Activated naive CD8-positive, alpha-beta T cell (primary cell): ENCODE data around the gene OR8G1.
"Not testable (repeated sequence)": the region's sequence is repeated elsewhere in the genome, so short reads cannot be mapped to it uniquely, and the experiment has no call there.

Experiments
- H3K27ac Mint-ChIP-seq: one replicate; pipeline ENCODE4 v1.8.0; 2021; ENCODE audit warnings: mixed read lengths
- H3K27me3 Mint-ChIP-seq: one replicate; pipeline ENCODE4 v1.8.0; 2021; ENCODE audit warnings: mixed read lengths
- H3K36me3 Mint-ChIP-seq: one replicate; pipeline ENCODE4 v1.8.0; 2021; ENCODE audit warnings: mixed read lengths
- H3K4me1 Mint-ChIP-seq: one replicate; pipeline ENCODE4 v1.8.0; 2021; ENCODE audit warnings: low read depth, mixed read lengths
- H3K4me3 Mint-ChIP-seq: one replicate; pipeline ENCODE4 v1.8.0; 2021; ENCODE audit warnings: mild to moderate bottlenecking, mixed read lengths
- H3K9me3 Mint-ChIP-seq: one replicate; pipeline ENCODE4 v1.8.0; 2021; ENCODE audit warnings: low read depth, mixed read lengths

The OR8G1 gene

DNA sequence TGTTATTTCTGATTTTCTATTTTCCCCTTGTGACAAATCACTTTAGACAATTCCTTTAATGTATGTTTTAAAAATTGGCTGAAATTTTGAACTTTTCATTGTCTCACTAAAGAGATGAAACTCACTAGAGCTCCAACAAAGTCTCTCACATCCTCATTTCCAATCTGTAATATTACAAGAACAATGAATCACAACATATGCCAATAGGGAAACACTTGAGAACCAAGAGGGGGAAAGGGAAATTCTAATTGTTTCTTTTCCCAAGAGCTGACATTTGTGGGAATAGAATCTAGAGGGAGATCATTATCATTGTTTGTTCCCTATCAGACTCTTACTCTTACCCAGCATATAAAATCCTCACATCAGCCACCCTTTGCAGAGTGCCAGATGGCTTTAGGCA lies 29.6 kb upstream of the OR8G1 start:
- no peaks in the 10 kb centered on the region for H3K9me3 Mint-ChIP-seq
- no peaks in the 10 kb centered on the region for H3K36me3 Mint-ChIP-seq
- no peaks in the 10 kb centered on the region for H3K27me3 Mint-ChIP-seq
- no peak overlapping the region for H3K27ac Mint-ChIP-seq
- no peak overlapping the region for H3K4me3 Mint-ChIP-seq
- H3K4me1 Mint-ChIP-seq = no peaks in the 10 kb centered on the region

DNA sequence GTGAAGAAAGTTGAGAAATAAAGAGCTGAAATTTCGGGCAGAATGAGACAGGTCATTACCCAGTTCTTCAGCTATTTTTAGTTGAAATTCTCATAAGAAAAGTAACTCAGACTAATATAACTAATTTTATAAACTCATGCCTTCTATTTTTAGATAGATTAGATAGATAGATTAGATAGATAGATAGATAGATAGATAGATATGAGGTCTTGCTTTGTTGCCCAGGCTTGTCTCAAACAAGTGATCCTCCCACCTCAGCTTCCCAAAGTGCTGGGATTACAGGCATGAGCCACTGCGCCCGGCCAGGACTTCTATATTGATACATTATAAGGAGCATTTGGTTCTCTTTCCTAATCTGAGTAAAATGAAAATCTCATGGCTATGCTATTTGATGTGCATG lies 26.9 kb upstream of the OR8G1 start:
- H3K9me3 Mint-ChIP-seq = no peaks in the 10 kb centered on the region
- no peak overlapping the region for H3K4me3 Mint-ChIP-seq
- no peaks in the 10 kb centered on the region for H3K36me3 Mint-ChIP-seq
- no peaks in the 10 kb centered on the region for H3K27me3 Mint-ChIP-seq
- H3K27ac Mint-ChIP-seq = no peak overlapping the region
- H3K4me1 Mint-ChIP-seq = no peaks in the 10 kb centered on the region

GRCh38 chr11:124219126-124219525 lies 21.8 kb upstream of the OR8G1 start:
- H3K27ac Mint-ChIP-seq = no peak overlapping the region
- H3K4me3 Mint-ChIP-seq = no peak overlapping the region
- no peaks in the 10 kb centered on the region for H3K4me1 Mint-ChIP-seq
- H3K36me3 Mint-ChIP-seq = no peaks in the 10 kb centered on the region
- H3K27me3 Mint-ChIP-seq = no peaks in the 10 kb centered on the region
- H3K9me3 Mint-ChIP-seq = no peaks in the 10 kb centered on the region

DNA sequence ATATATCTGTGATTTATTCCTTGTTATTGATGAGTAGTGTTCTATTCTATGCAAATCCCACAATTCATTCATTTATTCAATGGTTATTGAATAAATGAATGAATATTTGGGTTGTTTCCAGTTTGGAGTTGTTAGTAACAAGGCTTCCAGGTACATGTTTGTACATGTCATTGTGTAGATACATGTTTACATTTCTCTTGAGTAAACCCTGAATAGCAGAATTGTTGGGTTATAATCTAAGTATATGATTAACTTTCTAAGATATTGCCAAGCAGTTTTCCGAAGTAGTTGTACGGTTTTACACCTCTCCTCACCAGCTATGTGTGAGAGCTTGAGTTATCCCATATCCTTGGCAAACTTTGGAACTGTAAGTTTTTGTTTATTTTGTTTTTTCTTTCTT lies 18.5 kb upstream of the OR8G1 start:
- Mint-ChIP-seq H3K36me3 (no peaks in the 10 kb centered on the region), H3K27ac (no peak overlapping the region), H3K4me3 (no peak overlapping the region), H3K27me3 (peaks cover 6% of the 10 kb centered on the region), H3K4me1 (no peaks in the 10 kb centered on the region), H3K9me3 (no peaks in the 10 kb centered on the region)

- H3K27ac Mint-ChIP-seq, H3K27me3 Mint-ChIP-seq, H3K4me3 Mint-ChIP-seq: not testable (repeated sequence)
Observed at GRCh38 chr11:124224618-124225423, 16.1 kb upstream of the OR8G1 start.

DNA sequence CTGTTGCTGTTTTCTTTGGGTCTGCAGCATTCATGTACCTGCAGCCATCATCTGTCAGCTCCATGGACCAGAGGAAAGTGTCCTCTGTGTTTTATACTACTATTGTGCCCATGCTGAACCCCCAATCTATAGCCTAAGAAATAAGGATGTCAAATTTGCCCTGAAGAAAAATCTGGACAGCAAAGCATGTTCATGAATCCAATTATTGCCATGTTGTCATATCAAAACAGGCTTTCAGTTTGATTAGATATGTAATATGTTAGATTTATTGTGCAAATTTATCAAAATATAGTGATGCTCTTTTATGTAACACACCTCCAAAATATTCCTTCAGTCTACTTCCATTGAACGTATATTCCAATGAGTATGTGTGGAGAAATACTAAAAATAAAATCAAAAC lies 15.4 kb upstream of the OR8G1 start:
- Mint-ChIP-seq H3K27ac (no peak overlapping the region), H3K4me1 (no peaks in the 10 kb centered on the region), H3K27me3 (peaks cover 6% of the 10 kb centered on the region), H3K9me3 (no peaks in the 10 kb centered on the region), H3K36me3 (no peaks in the 10 kb centered on the region), H3K4me3 (no peak overlapping the region)

More at GRCh38 chr11:124224618-124225423, 16.1 kb upstream of the OR8G1 start:
- not testable (repeated sequence) for H3K36me3 Mint-ChIP-seq, H3K4me1 Mint-ChIP-seq, H3K9me3 Mint-ChIP-seq

- H3K27me3 Mint-ChIP-seq = no peaks in the 10 kb centered on the region
- no peaks in the 10 kb centered on the region for H3K9me3 Mint-ChIP-seq
- no peaks in the 10 kb centered on the region for H3K36me3 Mint-ChIP-seq
- H3K27ac Mint-ChIP-seq = no peak overlapping the region
- H3K4me3 Mint-ChIP-seq = no peak overlapping the region
- H3K4me1 Mint-ChIP-seq = no peaks in the 10 kb centered on the region
Observed at GRCh38 chr11:124233376-124233775, 7.5 kb upstream of the OR8G1 start.

GRCh38 chr11:124238512-124238911 lies 2.4 kb upstream of the OR8G1 start:
- H3K9me3 Mint-ChIP-seq = no peaks in the 10 kb centered on the region

DNA sequence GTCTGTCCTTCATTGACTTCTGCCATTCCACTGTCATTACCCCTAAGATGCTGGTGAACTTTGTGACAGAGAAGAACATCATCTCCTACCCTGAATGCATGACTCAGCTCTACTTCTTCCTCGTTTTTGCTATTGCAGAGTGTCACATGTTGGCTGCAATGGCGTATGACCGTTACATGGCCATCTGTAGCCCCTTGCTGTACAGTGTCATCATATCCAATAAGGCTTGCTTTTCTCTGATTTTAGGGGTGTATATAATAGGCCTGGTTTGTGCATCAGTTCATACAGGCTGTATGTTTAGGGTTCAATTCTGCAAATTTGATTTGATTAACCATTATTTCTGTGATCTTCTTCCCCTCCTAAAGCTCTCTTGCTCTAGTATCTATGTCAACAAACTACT lies 9.0 kb downstream of the OR8G1 start:
- H3K9me3 Mint-ChIP-seq, H3K4me3 Mint-ChIP-seq, H3K36me3 Mint-ChIP-seq, H3K27me3 Mint-ChIP-seq, H3K4me1 Mint-ChIP-seq, H3K27ac Mint-ChIP-seq: not testable (repeated sequence)

More at GRCh38 chr11:124238512-124238911, 2.4 kb upstream of the OR8G1 start:
- H3K36me3 Mint-ChIP-seq = no peaks in the 10 kb centered on the region
- H3K27me3 Mint-ChIP-seq = peaks cover 3% of the 10 kb centered on the region
- no peak overlapping the region for H3K27ac Mint-ChIP-seq
- no peak overlapping the region for H3K4me3 Mint-ChIP-seq
- no peaks in the 10 kb centered on the region for H3K4me1 Mint-ChIP-seq

DNA sequence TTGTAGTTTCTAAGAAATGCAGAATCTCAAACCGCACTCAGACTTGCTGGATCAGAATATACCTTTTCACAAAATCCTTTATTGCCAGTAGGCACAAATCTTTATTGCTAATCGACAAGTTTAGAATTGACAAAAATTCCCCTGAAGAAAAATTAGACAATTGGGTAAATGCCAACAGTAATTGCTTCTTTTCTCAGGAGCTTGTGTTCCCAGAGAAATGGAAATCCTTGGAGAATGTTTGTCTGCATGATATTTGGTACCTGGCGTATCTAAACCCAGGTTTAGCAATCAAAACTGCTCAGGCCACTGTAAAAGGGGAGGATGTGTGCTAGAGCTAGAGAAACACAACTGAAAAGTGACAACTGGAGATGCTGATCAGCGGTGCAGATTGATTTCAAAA lies 15.2 kb downstream of the OR8G1 start, which contains the start of gene OR8G5:
Gene OR8G5, plus strand, starts transcription at position 301 of the 400 bp plus-strand sequence. CDS start 8,556 bp downstream, outside the sequence.
- Mint-ChIP-seq H3K4me3 (no peak within 1 kb of the TSS), H3K27ac (no peak within 1 kb of the TSS), H3K9me3 (no peaks in the 10 kb centered on the region), H3K36me3 (no peaks in the 10 kb centered on the region), H3K4me1 (no peaks in the 10 kb centered on the region), H3K27me3 (peaks cover 5% of the 10 kb centered on the region)

DNA sequence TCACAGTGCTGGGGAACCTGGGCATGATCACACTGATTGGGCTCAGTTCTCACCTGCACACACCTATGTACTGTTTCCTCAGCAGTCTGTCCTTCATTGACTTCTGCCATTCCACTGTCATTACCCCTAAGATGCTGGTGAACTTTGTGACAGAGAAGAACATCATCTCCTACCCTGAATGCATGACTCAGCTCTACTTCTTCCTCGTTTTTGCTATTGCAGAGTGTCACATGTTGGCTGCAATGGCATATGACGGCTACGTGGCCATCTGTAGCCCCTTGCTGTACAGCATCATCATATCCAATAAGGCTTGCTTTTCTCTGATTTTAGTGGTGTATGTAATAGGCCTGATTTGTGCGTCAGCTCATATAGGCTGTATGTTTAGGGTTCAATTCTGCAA lies 24.1 kb downstream of the OR8G1 start:
- H3K36me3 Mint-ChIP-seq, H3K27me3 Mint-ChIP-seq, H3K4me3 Mint-ChIP-seq, H3K4me1 Mint-ChIP-seq, H3K27ac Mint-ChIP-seq, H3K9me3 Mint-ChIP-seq: not testable (repeated sequence)

DNA sequence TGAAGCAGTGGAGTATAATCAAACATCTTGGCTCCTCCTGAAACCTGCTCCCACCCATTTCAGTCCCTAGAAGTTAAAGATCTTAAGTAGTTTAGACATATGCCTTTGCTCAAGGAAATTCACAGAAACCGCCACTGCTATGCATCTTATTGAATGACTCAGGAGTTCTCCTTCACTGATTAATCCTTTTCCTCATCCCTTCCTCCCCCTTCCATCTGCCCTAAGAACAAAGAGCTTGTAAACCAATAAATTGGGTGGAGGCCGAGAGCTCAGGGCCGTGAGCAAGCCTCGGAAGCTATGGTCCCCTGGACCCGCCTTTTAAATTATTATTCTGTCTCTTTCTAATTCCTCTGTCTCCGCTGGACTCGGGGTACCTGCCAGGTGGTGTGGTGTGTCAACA lies 30.0 kb downstream of the OR8G1 start:
- not testable (repeated sequence) for H3K4me3 Mint-ChIP-seq, H3K27ac Mint-ChIP-seq, H3K4me1 Mint-ChIP-seq, H3K9me3 Mint-ChIP-seq, H3K27me3 Mint-ChIP-seq, H3K36me3 Mint-ChIP-seq

- Mint-ChIP-seq H3K9me3 (no peaks in the 10 kb centered on the region), H3K27me3 (no peaks in the 10 kb centered on the region), H3K4me1 (no peaks in the 10 kb centered on the region), H3K36me3 (no peaks in the 10 kb centered on the region), H3K4me3 (no peak overlapping the region), H3K27ac (no peak overlapping the region)
Observed at GRCh38 chr11:124274000-124274399, 33.1 kb downstream of the OR8G1 start.

DNA sequence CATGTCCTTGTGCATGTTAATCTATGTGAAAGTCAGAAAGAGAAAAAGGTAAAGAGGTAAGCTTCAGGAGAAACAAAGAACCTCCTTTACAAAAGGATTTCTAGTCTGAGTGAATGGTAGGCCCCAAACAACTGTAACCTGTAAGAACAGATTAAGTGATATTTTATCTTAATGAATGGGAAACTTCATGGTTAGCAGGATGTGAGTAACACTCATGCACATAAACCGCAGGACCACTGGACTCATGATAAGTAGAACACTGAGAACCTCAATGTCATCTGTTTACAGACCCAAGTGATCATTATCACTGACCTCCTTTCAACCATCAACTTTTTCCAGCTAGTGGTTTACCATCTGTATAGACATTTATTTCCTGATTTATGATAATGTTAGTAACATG lies 35.2 kb downstream of the OR8G1 start:
- no peak overlapping the region for H3K4me3 Mint-ChIP-seq
- no peaks in the 10 kb centered on the region for H3K9me3 Mint-ChIP-seq
- no peaks in the 10 kb centered on the region for H3K27me3 Mint-ChIP-seq
- H3K4me1 Mint-ChIP-seq = no peaks in the 10 kb centered on the region
- H3K27ac Mint-ChIP-seq = no peak overlapping the region
- no peaks in the 10 kb centered on the region for H3K36me3 Mint-ChIP-seq

GRCh38 chr11:124277207-124277606 lies 36.3 kb downstream of the OR8G1 start:
- Mint-ChIP-seq H3K27ac (no peak overlapping the region), H3K36me3 (no peaks in the 10 kb centered on the region), H3K9me3 (peaks cover 9% of the 10 kb centered on the region), H3K4me1 (no peaks in the 10 kb centered on the region), H3K27me3 (no peaks in the 10 kb centered on the region), H3K4me3 (no peak overlapping the region)

GRCh38 chr11:124277804-124278203 lies 36.9 kb downstream of the OR8G1 start:
- no peak overlapping the region for H3K27ac Mint-ChIP-seq
- no peak overlapping the region for H3K4me3 Mint-ChIP-seq
- no peaks in the 10 kb centered on the region for H3K4me1 Mint-ChIP-seq
- no peaks in the 10 kb centered on the region for H3K27me3 Mint-ChIP-seq
- no peaks in the 10 kb centered on the region for H3K36me3 Mint-ChIP-seq
- H3K9me3 Mint-ChIP-seq = peaks cover 9% of the 10 kb centered on the region
